IMR-90 (cell line): ENCODE results near the gene C6orf89. TPM values are rescaled to one million over a fixed set of nuclear protein-coding genes. Genes with fewer than 3 reads are reported as not detected.

Experiments
- ATAC-seq: fragments of 200-7000 bp; cut with Tn5 transposase; 2 replicates; pipeline ENCODE4 v1.9.1; 2020; ENCODE audit warnings: low read depth, mild to moderate bottlenecking, moderate library complexity
- BruUV-seq: library from RNA; stranded (reverse); fragments of 400-500 nt; replicated peaks from 2 replicates; lab custom pipeline; 2021; lab: Mats Ljungman, UMichigan
- CTCF ChIA-PET: fragments of 300-600 bp; formaldehyde crosslinking; extraction: SDS; loops from one replicate; lab custom pipeline; 2021; ENCODE audit warnings: antibody characterized with exemption; lab: Yijun Ruan, JAX
- POLR2A ChIA-PET: fragments of 300-600 bp; sonication (Branson Sonifier 250); formaldehyde crosslinking; loops from one replicate; lab custom pipeline; 2022; ENCODE audit warnings: antibody characterized with exemption; ENCODE audit not compliant: unreplicated experiment; lab: Charles Lee
- DNase-seq: peaks from one replicate; pipeline ENCODE4 v3.0.0; 2013
- H2AFZ ChIP-seq: replicated peaks from 2 replicates; pipeline ENCODE3; 2013; ENCODE audit warnings: low read length, mild to moderate bottlenecking; ENCODE audit not compliant: poor library complexity
- H2AK5ac ChIP-seq: 2 replicates; pipeline ENCODE4 v1.6.1; 2013; ENCODE audit warnings: low read depth, low read length, inconsistent platforms
- H2AK9ac ChIP-seq: replicated peaks from 2 replicates; pipeline ENCODE3; 2013; ENCODE audit warnings: mild to moderate bottlenecking, low read depth, low read length, moderate library complexity; ENCODE audit not compliant: poor library complexity
- H2BK120ac ChIP-seq: 2 replicates; pipeline ENCODE4 v1.6.1; 2013; ENCODE audit warnings: low read depth, low read length, inconsistent platforms
- H2BK15ac ChIP-seq: 3 replicates; pipeline ENCODE4 v1.6.1; 2013; ENCODE audit warnings: low read depth, low read length, inconsistent platforms
- H2BK20ac ChIP-seq: 2 replicates; pipeline ENCODE4 v1.6.1; 2013; ENCODE audit warnings: low read depth, mild to moderate bottlenecking, inconsistent platforms, low read length, moderate library complexity
- H2BK5ac ChIP-seq: 2 replicates; pipeline ENCODE4 v1.6.1; 2013; ENCODE audit warnings: mild to moderate bottlenecking, low read depth, low read length, inconsistent platforms; ENCODE audit not compliant: poor library complexity, severe bottlenecking
- H3K14ac ChIP-seq: replicated peaks from 2 replicates; pipeline ENCODE4 v1.6.1; 2013; ENCODE audit warnings: low read depth, low read length, inconsistent platforms
- H3K18ac ChIP-seq: 2 replicates; pipeline ENCODE4 v1.6.1; 2013; ENCODE audit warnings: low read depth, low read length, control low read depth
- H3K23ac ChIP-seq: 2 replicates; pipeline ENCODE4 v1.6.1; 2013; ENCODE audit warnings: low read depth, low read length, inconsistent platforms
- H3K27ac ChIP-seq: 2 replicates; pipeline ENCODE4 v1.5.1; 2013; ENCODE audit warnings: mild to moderate bottlenecking, control low read depth, low read length; ENCODE audit not compliant: insufficient read depth
- H3K27me3 ChIP-seq: 2 replicates; pipeline ENCODE4 v1.6.1; 2013; ENCODE audit warnings: low read length; ENCODE audit not compliant: control insufficient read depth, insufficient read depth
- H3K36me3 ChIP-seq: 2 replicates; pipeline ENCODE4 v1.6.1; 2013; ENCODE audit warnings: low read length, mixed read lengths; ENCODE audit not compliant: control insufficient read depth, insufficient read depth
- H3K4ac ChIP-seq: 2 replicates; pipeline ENCODE4 v1.6.1; 2013; ENCODE audit warnings: low read depth, low read length, inconsistent platforms
- H3K4me1 ChIP-seq: 2 replicates; pipeline ENCODE4 v1.6.1; 2013; ENCODE audit warnings: low read length, mixed read lengths; ENCODE audit not compliant: control insufficient read depth, insufficient read depth
- H3K4me2 ChIP-seq: 2 replicates; pipeline ENCODE4 v1.6.1; 2013; ENCODE audit warnings: low read depth, mild to moderate bottlenecking, control low read depth, low read length, moderate library complexity
- H3K4me3 ChIP-seq: 2 replicates; pipeline ENCODE4 v1.5.1; 2013; ENCODE audit warnings: low read depth, mild to moderate bottlenecking, control low read depth, low read length, moderate library complexity; ENCODE audit not compliant: insufficient read depth
- H3K56ac ChIP-seq: 2 replicates; pipeline ENCODE4 v1.6.1; 2013; ENCODE audit warnings: low read length, inconsistent platforms; ENCODE audit not compliant: insufficient read depth; ENCODE audit errors: extremely low read depth
- H3K79me1 ChIP-seq, 2 experiments: 2 replicates each; pipeline ENCODE4 v1.6.1; 2013; ENCODE audit warnings: low read length in 2 of 2, inconsistent platforms in 1 of 2, low read depth in 1 of 2
- H3K9ac ChIP-seq: 2 replicates; pipeline ENCODE4 v1.6.1; 2013; ENCODE audit warnings: low read depth, low read length, control low read depth
- H3K9me1 ChIP-seq: 2 replicates; pipeline ENCODE4 v1.6.1; 2013; ENCODE audit warnings: low read length, inconsistent platforms; ENCODE audit not compliant: insufficient read depth
- H3K9me3 ChIP-seq: 2 replicates; pipeline ENCODE4 v1.6.1; 2013; ENCODE audit warnings: low read length; ENCODE audit not compliant: control insufficient read depth, insufficient read depth
- H4K20me1 ChIP-seq: 2 replicates; pipeline ENCODE4 v1.6.1; 2013; ENCODE audit warnings: low read length, inconsistent platforms; ENCODE audit not compliant: insufficient read depth
- H4K5ac ChIP-seq: 2 replicates; pipeline ENCODE4 v1.6.1; 2013; ENCODE audit warnings: mild to moderate bottlenecking, low read depth, low read length, control low read depth
- H4K8ac ChIP-seq, 2 experiments: 2 replicates each; pipeline ENCODE4 v1.6.1; 2013; ENCODE audit warnings: low read depth in 2 of 2, low read length in 2 of 2, control low read depth in 1 of 2, inconsistent platforms in 1 of 2
- H4K91ac ChIP-seq: 2 replicates; pipeline ENCODE4 v1.6.1; 2013; ENCODE audit warnings: low read depth, low read length, inconsistent platforms; ENCODE audit not compliant: insufficient read depth
- BHLHE40 ChIP-seq: fragments of 150-350 bp; IDR thresholded peaks from 2 replicates; pipeline ENCODE4 v1.6.1; 2016; ENCODE audit warnings: mild to moderate bottlenecking, low read depth, low read length
- CEBPB ChIP-seq: IDR thresholded peaks from 2 replicates; pipeline ENCODE4 v1.6.1; 2012; ENCODE audit warnings: low read depth, low read length, improper control_type of control experiment
- CHD1 ChIP-seq: IDR thresholded peaks from 2 replicates; pipeline ENCODE4 v1.6.1; 2012; ENCODE audit warnings: low read depth, low read length, improper control_type of control experiment
- FOS ChIP-seq: fragments of 150-350 bp; IDR thresholded peaks from 2 replicates; pipeline ENCODE4 v1.6.1; 2016; ENCODE audit warnings: low read depth, low read length
- MAFK ChIP-seq: IDR thresholded peaks from 2 replicates; pipeline ENCODE4 v1.6.1; 2012; ENCODE audit warnings: low read depth, low read length, improper control_type of control experiment
- MAZ ChIP-seq: IDR thresholded peaks from 2 replicates; pipeline ENCODE4 v1.6.1; 2012; ENCODE audit warnings: low read depth, mild to moderate bottlenecking, low read length, improper control_type of control experiment, moderate library complexity, borderline replicate concordance
- MXI1 ChIP-seq: IDR thresholded peaks from 2 replicates; pipeline ENCODE4 v1.6.1; 2012; ENCODE audit warnings: low read depth, mild to moderate bottlenecking, low read length, moderate library complexity, borderline replicate concordance
- NFE2L2 ChIP-seq: fragments of 150-350 bp; IDR thresholded peaks from 2 replicates; pipeline ENCODE4 v1.6.1; 2016; ENCODE audit warnings: low read depth, mild to moderate bottlenecking, low read length
- POLR2A ChIP-seq: IDR thresholded peaks from 2 replicates; pipeline ENCODE4 v1.6.1; 2012; ENCODE audit warnings: mild to moderate bottlenecking, low read depth, low read length
- RAD21 ChIP-seq: IDR thresholded peaks from 2 replicates; pipeline ENCODE4 v1.6.1; 2012; ENCODE audit warnings: low read length, improper control_type of control experiment
- RCOR1 ChIP-seq: IDR thresholded peaks from 2 replicates; pipeline ENCODE4 v1.6.1; 2012; ENCODE audit warnings: mild to moderate bottlenecking, low read length, improper control_type of control experiment; ENCODE audit not compliant: insufficient replicate concordance
- RFX5 ChIP-seq: IDR thresholded peaks from 2 replicates; pipeline ENCODE4 v1.8.0; 2012; ENCODE audit warnings: low read depth, mild to moderate bottlenecking, low read length, moderate library complexity
- SMC3 ChIP-seq: fragments of 150-350 bp; IDR thresholded peaks from 2 replicates; pipeline ENCODE4 v1.6.1; 2016; ENCODE audit warnings: low read depth, mild to moderate bottlenecking, antibody characterized with exemption, low read length, moderate library complexity
- WGBS, 2 experiments: methylation state at CpG; one replicate each; pipeline versions ENCODE4 v1.1.5 to v1.1.7; 2013; ENCODE audit warnings: missing lambda C conversion rate in 2 of 2; ENCODE audit not compliant: insufficient read length in 1 of 2; ENCODE audit errors: extremely low coverage in 2 of 2; 5-methylcytosine and 5-hydroxymethylcytosine counted together
- dilution Hi-C: fragments of 300-500 bp; cut with HindIII; formaldehyde crosslinking; loops from one replicate; pipeline ENCODE4 v1.14.3; 2018; ENCODE audit warnings: low sequenced_read_pairs; ENCODE audit not compliant: unreplicated experiment
- in situ Hi-C: fragments of 300-500 bp; cut with MboI; formaldehyde crosslinking; loops from 3 replicates; pipeline ENCODE4 v1.14.3; 2019; ENCODE audit warnings: low sequenced_read_pairs, inconsistent platforms, mixed read lengths
- intact Hi-C: fragments of 100-400 bp; cut with micrococcal nuclease; formaldehyde crosslinking; loops from 2 replicates; pipeline ENCODE4 v1.10.0; 2022
- polyA plus RNA-seq, 3 experiments: library from polyadenylated mRNA; depleted of rRNA; stranded (reverse); fragments of >200 nt; gene quantifications; 2 replicates each; pipeline ENCODE4 v1.2.3, GENCODE V29; 2012; ENCODE audit warnings: low replicate concordance in 1 of 3
- total RNA-seq: library from RNA; depleted of rRNA; stranded (reverse); fragments of >200 nt; gene quantifications from 2 replicates; pipeline ENCODE4 v1.2.3, GENCODE V29; 2012
- TF ChIP-seq, protein P1 (sequence below): conservative IDR thresholded peaks from 2 replicates; pipeline ENCODE4 v1.5.1; 2012; ENCODE audit warnings: mild to moderate bottlenecking, low read depth, low read length, improper control_type of control experiment
- TF ChIP-seq, protein P2 (sequence below): fragments of 150-350 bp; IDR thresholded peaks from 2 replicates; pipeline ENCODE4 v1.6.1; 2016; ENCODE audit warnings: low read depth, mild to moderate bottlenecking, low read length, moderate library complexity, borderline replicate concordance
- TF ChIP-seq, protein P3 (sequence below): fragments of 150-350 bp; IDR thresholded peaks from 2 replicates; pipeline ENCODE4 v1.6.1; 2017; ENCODE audit warnings: mild to moderate bottlenecking, antibody characterized with exemption, low read length, low read depth

The C6orf89 gene
- total and polyA plus RNA-seq, 2 of the 4 experiments (the other 2 are of a cell fraction) = 30.8 to 52.3 TPM

DNA sequence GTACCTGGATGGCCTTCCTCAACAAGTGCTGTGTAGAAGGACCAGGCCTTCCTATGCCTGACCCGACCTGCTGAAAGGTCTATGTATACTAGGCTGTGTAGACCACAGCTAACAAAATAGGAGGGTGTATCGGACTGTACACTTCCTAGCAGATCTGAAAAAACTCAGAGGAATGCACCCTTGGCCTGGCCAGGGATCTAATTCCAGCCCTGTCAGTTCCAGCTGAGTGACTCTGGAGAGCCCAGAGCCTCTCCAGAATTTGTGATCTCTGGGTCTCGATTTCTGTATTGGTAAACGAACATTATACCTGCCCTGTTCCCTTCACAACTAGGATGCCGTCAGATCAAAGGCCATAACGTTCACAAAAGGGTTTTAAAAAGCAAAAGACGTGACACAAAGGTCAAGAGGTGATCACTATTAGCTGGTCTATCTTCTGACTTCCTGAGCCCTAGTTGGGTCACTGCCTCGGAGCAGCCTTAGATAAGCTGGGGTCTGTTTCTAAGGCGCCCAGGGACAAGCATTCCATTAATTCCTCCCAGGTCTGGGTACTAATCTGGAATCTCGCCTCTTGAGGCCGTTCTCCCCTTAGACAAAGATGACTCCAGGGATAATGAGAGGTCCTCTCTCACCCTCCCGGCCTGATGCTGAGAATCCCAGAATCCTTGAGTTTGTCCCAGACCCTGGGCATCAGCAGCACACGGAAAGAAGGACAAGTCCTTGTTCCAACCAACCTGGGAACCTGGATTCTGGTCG, 86.3 kb downstream of the C6orf89 start:
- dilution Hi-C loops = no loop called here
- Histone ChIP-seq H3K23ac (no peak overlapping the region), H3K18ac (no peak overlapping the region), H3K56ac (no peak overlapping the region), H3K4me1 (no peaks in the 10 kb centered on the region), H2BK15ac (no peak overlapping the region), H2AFZ (no peak overlapping the region), H3K36me3 (peaks cover 93% of the 10 kb centered on the region), H3K4ac (no peak overlapping the region), H3K4me3 (no peak overlapping the region), H3K4me2 (no peak overlapping the region), H4K5ac (no peak overlapping the region), H2BK120ac (no peak overlapping the region), H2BK20ac (no peak overlapping the region), H3K9ac (no peak overlapping the region), H4K8ac (no peak overlapping the region), H4K91ac (no peak overlapping the region), H3K14ac (no peak overlapping the region), H2AK9ac (no peak overlapping the region), H2BK5ac (no peak overlapping the region), H4K20me1 (peaks cover 27% of the 10 kb centered on the region), H3K27ac (no peak overlapping the region), H3K9me3 (no peaks in the 10 kb centered on the region), H3K79me1 (peaks cover 50 to 53% of the 10 kb centered on the region in 2 experiments), H3K9me1 (no peaks in the 10 kb centered on the region; the same call in 1 of the 2 replicates), H3K27me3 (no peaks in the 10 kb centered on the region), H2AK5ac (no peak overlapping the region)
- intact Hi-C loops = no loop called here
- no TSS peak for BruUV-seq
- ChIA-PET POLR2A (no interaction called here), CTCF (no interaction called here)
- no peak for DNase-seq
- TF ChIP-seq POLR2A (no peak), SMC3 (no peak), MAFK (no peak), RCOR1 (no peak), CHD1 (no peak), CEBPB (no peak), RFX5 (no peak), RAD21 (no peak), NFE2L2 (no peak), FOS (no peak), MAZ (no peak), MXI1 (no peak), BHLHE40 (no peak)
- TF ChIP-seq, protein P1, sequence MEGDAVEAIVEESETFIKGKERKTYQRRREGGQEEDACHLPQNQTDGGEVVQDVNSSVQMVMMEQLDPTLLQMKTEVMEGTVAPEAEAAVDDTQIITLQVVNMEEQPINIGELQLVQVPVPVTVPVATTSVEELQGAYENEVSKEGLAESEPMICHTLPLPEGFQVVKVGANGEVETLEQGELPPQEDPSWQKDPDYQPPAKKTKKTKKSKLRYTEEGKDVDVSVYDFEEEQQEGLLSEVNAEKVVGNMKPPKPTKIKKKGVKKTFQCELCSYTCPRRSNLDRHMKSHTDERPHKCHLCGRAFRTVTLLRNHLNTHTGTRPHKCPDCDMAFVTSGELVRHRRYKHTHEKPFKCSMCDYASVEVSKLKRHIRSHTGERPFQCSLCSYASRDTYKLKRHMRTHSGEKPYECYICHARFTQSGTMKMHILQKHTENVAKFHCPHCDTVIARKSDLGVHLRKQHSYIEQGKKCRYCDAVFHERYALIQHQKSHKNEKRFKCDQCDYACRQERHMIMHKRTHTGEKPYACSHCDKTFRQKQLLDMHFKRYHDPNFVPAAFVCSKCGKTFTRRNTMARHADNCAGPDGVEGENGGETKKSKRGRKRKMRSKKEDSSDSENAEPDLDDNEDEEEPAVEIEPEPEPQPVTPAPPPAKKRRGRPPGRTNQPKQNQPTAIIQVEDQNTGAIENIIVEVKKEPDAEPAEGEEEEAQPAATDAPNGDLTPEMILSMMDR = no peak
- TF ChIP-seq, protein P2, sequence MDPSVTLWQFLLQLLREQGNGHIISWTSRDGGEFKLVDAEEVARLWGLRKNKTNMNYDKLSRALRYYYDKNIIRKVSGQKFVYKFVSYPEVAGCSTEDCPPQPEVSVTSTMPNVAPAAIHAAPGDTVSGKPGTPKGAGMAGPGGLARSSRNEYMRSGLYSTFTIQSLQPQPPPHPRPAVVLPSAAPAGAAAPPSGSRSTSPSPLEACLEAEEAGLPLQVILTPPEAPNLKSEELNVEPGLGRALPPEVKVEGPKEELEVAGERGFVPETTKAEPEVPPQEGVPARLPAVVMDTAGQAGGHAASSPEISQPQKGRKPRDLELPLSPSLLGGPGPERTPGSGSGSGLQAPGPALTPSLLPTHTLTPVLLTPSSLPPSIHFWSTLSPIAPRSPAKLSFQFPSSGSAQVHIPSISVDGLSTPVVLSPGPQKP = no peak
- TF ChIP-seq, protein P3, sequence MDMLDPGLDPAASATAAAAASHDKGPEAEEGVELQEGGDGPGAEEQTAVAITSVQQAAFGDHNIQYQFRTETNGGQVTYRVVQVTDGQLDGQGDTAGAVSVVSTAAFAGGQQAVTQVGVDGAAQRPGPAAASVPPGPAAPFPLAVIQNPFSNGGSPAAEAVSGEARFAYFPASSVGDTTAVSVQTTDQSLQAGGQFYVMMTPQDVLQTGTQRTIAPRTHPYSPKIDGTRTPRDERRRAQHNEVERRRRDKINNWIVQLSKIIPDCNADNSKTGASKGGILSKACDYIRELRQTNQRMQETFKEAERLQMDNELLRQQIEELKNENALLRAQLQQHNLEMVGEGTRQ = no peak
- no peak for ATAC-seq
- in situ Hi-C loops = no loop called here
- WGBS, 2 experiments = 100% methylated on average over 1 of the region's 14 CpGs; no CpG with 5 or more reads in 1 of the 2 experiments
